ENCODE results near the gene HCRT.
"Not testable (repeated sequence)": the region's sequence is repeated elsewhere in the genome, so short reads cannot be mapped to it uniquely, and the experiment has no call there.

Gene HCRT, protein sequence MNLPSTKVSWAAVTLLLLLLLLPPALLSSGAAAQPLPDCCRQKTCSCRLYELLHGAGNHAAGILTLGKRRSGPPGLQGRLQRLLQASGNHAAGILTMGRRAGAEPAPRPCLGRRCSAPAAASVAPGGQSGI

DNA sequence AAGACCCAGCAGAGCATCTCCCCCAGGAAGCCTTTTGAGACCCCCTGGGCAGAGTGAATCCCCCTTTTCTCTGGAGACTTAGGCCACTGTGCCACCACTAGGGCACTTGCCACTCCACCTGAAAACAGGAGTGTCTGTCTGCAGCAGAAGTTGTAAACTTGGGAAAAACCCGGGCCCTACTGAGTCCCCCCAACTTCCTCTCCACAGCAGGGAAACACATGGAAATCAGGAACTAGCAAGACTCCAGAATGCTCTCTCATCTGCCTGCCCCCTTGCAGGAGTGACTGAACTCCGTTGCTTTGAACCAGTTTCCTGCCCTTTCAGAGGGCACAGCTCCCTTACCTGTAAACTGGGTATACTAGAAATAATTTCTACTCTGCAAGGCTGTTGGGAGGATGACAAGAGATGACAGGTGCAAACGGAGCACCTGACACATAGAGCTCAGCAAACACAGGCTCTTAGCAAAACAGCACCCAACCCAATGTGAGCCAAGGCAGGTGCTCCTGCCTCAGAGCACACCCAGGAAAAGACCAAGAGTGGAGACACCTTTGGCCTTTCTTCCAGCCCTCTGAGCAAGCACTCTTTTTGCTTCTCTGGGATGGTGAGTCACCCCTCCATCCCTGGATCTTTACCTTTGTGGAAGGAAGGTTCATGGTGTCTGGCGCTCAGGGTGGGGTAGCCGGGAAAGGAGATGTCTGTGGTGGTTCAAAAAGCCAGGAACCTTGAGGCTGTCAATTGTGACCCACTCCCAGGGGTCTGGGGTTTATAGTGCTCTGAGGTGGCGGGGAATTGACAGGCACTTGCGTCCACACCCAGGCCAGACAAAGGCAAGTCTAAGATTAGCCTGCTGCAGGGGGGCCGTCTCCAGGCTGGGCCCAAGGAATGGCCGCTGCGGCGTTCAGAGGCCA, at the start of gene HCRT:
HCRT (minus strand) TSS at position 740 of the 908 bp plus-strand sequence; CDS start at position 653, 87 bp downstream.
- DNase-seq: peak in 21 of 42 donors; percentile 16 to 80 (median 52)
- intact Hi-C loops (cut with DNase I): loop anchor here (10.0 kb wide), 1 partner anchor 220 kb away; no protein-coding TSS in a partner anchor

DNA sequence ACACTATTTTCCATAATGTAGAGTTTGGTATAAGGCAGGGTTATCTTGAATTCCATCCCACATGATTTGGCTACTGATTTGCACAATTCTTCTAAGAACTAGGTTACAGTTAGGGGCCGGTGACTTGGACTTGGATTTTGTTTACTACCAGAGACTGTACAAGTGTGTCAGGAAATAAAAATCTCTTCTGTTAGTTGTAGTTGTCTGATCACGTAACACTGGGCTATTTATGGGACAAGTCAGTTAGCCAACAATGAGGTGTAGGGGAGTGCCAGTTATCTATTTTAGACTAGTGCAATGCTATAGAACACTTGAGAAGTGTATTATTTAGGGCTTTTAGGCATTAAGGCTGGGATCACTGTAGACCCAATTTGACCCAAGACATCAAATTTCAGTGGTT, 48.7 kb upstream of the HCRT start:
- intact Hi-C loops (cut with DNase I): no loop called here
- DNase-seq: no peak

DNA sequence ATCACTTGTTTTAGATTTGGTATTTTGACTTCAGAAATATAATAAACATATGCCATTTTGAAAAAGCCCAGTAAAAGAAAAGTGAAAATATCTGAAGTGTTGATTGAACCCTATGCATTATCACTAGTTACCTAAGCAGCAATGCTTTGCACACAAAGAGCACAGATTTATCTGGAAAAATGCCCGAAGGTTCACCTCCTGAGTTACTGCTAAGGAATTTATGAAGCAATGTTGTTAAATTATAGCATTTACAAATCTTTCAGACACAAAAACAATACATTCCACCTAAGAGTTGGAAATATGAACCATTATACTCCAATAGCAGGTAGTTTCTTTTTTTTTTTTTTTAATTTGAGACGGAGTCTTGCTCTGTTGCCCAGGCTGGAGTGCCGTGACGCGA, 47.9 kb upstream of the HCRT start:
- intact Hi-C loops (cut with DNase I): no loop called here
- DNase-seq: no peak

DNA sequence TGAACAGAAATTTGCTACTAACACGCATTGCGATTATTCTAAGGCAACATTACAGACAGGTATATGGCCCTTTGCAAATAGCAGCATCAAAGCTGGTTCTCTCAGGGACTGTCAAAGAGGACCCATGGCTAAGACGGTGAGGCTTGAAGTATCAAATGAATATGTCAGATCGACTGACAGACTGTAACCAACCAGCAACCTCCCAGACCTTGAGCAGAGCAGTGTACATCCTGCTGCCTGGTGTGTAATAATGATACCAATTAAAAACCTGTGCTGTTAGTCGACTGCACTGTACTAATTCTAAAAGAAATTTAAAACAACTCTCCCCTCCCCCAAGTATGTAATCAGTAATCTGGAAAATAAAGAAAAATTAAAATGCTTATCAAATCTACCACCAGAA, 45.0 kb upstream of the HCRT start:
- intact Hi-C loops (cut with DNase I): no loop called here
- no peak for DNase-seq

DNA sequence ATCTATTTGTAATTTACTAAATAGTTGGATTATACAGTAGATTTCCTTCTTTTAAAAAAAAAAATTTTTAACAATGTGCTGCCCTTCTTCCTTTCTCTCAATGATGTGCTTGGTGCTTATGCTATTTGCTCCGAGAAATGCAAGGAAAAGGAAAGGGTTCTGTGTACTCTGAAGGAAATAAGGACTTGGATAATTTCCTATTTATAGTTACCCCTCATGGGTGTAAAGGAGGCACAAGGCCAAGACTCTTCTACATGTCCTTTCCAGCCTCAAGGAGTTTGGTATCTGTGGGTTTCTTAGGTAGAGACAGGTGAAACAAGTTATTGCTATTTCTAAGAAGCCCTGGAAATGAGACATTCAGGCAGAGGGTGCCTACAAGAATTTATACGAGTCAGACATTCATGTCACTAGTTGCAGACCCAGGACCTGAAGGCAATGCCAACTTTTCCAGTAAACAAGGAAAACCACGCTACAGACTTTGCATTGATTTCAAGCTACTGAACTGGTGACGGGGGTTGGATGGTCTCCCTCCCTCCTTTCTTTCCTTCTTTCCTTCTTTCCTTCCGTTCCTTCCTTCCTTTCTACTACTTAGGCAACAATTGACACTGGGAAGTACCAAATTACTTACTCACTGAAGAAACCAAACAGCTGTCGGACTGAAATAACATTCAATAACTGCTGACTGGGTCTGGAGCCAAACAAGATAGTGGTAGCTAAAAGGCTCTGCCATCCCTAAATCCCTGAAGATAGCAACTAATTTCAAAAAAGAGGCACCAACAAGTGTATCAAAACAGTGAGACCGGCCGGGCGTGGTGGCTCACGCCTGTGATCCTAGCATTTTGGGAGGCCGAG, 42.8 kb upstream of the HCRT start:
- DNase-seq: no peak

DNA sequence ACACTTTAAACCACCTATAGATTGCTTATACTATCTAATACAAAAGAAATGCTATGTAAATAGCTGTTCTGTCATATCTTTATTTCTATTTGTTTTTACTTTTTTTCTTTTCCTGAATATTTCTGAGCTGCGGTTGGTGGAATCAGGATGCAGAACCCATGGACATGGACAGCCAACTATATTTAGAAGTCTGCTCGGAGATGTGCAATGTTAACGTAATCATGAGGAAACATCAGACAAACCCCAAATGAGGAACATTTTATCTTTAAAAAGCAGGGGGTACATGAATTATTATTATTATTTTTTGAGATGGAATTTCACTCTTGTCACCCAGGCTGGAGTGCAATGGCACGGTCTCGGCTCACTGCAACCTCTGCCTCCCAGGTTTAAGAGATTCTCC, 40.4 kb upstream of the HCRT start:
- no peak for DNase-seq
- intact Hi-C loops (cut with DNase I): no loop called here

More for the DNA sequence above, 42.8 kb upstream of the HCRT start:
- intact Hi-C loops (cut with DNase I): no loop called here

DNA sequence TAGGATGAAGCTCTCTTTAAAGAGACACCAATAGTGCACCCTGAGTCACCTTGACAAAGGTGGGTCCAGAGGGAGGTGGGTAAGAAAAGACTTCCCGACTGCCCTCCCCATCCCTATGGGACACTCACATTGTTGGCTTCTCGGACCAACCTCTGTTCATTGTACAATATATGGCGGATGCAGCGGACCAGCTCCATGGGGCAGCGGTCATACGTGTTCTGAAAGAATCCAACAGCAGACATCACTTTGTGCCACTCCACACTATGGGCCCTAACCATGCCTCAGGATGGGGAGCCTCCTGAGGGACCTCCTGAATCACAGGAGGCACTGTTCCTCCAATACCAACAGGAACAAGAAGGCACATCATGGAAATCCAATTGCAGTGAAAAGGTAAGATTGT, 39.4 kb upstream of the HCRT start:
- intact Hi-C loops (cut with DNase I): no loop called here
- no peak for DNase-seq

DNA sequence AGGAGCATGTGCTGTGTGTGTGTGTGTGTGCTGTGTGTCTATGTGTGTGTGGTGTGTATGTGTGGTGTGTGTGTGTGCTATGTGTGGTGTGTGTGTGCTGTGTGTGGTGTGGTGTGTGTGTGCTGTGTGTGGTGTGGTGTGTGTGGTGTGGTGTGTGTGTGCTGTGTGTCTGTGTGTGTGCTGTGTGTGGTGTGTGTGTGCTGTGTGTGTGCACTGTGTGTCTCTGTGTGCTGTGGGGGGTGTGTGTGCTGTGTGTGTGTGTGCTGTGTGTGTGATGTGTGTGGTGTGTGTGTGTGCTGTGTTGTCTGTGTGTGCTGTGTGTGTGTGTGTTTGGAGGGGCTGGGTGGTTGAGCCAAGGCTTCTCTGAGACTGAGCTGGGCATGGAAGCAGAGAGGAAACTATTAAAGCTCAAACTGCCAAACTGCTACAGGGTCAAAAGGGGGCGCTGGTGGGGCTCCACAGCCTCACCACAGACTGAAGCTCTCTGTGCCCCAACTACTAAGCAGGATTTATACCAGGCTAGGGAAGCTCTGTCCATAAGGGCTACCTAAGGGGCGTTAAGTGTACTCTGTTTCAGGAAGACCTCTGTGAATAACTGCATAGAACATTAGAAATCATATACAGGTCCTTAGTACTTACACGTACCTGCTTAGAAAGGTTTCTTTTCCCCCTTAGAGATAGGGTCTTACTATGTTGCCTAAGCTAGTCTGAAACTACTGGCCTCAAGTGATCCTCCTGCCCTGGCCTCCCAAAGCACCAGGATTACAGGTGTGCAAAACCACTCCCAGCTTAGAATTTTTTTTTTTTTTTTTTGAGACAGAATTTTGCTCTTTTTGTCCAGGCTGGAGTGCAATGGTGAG, 36.9 kb upstream of the HCRT start:
- intact Hi-C loops (cut with DNase I): no loop called here

DNA sequence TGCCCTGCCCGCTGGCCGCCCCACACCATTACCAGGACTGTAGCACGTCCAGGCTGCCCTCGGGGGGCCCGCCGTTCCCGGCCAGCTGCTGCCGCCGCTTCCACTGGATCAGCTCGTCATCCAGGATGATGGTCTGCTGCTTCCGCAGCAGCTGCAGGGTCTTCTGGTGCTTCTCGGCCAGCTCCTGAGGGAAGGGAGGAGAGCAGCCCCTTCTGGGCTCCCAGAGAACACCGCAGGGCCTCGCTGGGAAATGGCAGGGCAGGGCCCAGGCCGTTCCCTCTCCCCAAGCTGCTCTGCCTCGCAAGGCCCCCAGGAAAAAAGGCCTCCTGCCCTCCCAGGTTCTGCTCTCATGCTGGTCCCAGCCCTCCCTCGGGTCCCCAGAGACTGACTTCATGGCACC, 34.0 kb upstream of the HCRT start:
- DNase-seq; intact Hi-C loops (cut with DNase I): not testable (repeated sequence)

More for the DNA sequence above, 36.9 kb upstream of the HCRT start:
- peak in 31 of 42 donors; percentile 16 to 75 (median 37) for DNase-seq

DNA sequence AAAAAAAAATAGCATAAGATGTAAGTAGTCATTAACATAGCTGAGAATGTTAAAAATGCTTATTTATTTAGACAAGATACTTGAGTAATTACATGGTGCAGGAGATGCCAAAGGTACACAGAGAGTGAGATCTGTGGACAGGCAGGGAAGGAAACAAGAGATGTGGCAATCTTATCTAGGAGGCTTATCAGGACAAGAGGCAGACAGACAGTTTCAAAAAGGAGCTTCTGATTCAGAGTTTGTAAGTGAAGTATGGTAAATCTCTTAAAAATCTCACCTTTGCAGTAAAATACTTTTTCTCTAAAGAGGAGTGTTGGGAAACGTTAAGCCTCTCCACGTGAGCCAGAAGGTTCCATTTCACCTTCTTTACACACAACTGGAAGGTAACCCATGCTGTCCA, 28.9 kb upstream of the HCRT start:
- DNase-seq: no peak
- intact Hi-C loops (cut with DNase I): no loop called here

DNA sequence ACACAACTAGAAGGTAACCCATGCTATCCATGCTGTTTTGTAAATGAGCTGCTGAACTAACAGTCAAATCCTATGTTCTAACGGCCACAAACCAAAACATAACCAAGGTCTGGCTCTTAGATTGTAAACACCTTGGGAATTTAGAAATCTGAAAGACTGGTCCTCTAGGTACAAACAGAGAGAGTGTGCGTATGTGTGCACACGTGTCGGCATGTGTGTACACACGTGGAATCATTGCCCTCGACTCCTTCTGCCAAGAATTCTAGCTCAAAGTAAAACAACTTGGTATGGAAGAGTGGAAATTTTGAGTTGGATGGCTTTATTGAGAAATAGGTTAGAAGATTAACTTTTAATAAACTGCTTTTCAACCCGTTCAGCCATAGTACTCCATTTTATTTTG, 27.1 kb upstream of the HCRT start:
- intact Hi-C loops (cut with DNase I): no loop called here
- no peak for DNase-seq

DNA sequence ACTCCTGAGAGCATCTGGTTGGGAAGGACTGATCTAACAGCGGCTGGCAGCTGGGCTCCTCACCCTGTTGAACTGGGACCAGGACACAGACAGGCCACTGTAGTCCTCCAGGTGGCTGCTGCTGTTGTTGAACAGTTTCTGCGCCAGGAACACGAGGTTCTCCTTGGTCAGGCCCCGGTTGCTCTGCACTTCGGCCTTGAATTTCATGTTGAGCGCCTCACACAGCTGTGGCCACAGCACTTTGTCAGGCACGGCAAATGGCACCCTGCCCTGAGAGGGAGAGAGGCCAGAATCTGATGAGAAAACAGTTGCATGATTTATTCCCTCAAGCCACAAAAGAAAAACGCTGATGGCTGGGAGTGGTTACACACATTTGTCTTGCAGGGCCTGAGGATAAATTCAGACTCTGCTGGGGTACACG, 26.7 kb upstream of the HCRT start:
- peak; percentile 45 to 92 (median 80) for DNase-seq
- intact Hi-C loops (cut with DNase I): not testable (repeated sequence)

DNA sequence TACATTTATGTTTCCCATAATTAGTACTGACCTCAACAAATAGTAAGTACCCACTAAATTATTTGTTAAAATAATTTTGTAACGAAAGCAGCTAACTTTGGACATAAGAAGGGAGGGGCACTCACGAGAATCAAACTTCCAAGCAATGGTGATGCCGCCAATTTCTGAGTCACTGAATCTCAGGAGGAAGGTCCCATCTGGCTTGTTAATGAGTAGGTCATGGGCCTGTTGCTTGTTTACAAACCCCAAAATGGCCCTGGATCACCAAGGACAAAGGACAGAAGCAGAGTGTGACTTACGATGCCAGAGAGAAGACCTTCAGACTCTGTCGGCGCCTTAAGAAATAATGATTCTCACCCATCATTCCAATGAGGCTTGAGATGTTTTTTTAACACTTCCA, 24.8 kb upstream of the HCRT start:
- intact Hi-C loops (cut with DNase I): no loop called here
- no peak for DNase-seq

DNA sequence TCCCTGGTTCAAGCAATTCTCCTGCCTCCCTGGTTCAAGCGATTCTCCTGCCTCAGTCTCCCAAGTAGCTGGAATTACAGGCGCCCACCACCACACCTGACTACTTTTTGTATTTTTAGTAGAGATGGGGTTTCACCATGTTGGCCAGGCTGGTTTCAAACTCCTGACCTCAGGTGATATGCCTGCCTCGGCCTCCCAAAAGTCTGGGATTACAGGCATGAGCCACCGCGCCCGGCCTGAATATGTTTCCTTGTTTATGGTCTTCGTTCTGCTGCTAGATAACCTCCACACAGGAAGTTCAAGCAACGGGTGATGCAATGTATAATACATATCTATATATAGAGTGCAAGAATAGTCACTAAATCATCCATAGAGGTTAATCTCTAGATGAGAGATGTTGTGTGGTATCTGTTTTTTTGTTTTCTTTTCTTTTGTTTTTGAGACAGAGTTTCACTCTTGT, 20.9 kb upstream of the HCRT start:
- DNase-seq; intact Hi-C loops (cut with DNase I): not testable (repeated sequence)

DNA sequence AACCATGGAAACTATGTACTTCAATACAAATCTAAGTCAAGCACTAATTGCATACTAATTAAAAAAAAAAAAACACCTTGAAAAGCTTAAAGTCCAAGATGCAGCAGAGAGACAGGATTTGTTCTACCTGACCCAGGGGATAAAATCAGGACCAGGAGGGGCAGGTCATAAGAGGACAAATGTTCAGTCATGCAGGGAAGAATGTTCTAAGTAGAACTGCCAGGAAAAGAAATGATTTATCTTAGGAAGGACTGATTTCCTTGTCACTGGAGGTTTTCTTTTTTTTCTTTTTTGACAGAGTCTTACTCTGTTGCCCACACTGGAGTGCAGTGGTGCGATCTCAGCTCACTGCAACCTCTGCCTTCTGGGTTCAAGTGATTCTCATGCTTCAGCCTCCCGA, 18.1 kb upstream of the HCRT start:
- no peak for DNase-seq
- intact Hi-C loops (cut with DNase I): no loop called here

DNA sequence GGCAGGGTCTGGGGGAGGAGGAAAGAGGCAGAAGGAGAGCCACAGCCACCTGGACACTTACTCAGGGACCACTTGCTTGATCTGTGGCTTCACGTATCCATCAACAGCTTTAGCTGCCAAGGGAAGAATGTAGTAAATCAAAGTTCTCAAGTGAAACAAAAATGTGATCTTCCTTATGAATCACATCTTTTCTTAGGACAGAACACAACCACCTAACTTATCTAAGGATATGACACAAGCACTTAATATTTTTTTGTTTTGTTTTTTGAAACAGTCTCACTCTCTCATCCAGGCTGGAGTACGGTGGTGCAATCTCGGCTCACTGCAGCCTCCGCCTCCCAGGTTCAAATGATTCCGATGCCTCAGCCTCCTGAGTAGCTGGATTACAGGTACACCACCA, 17.4 kb upstream of the HCRT start:
- DNase-seq: no peak
- intact Hi-C loops (cut with DNase I): no loop called here

DNA sequence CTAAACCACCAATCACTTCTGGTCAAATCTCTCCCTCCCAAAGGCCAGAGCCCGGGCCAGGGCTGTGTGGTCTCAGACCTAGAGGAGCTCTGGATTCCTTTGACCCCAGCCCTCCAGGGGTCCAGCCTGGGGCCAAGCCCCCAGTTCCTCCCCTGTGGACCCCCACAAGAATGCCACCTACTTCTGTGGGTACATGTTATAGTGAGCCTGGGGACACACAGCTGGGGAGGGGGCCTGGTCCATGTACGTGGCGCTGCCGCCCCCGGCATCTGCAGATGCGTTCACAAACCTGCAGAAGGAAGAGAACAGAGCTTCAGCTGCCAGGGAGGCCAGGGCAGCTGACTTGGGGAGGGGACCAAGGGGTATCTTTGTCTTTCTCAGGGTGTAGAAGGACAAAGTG, 16.9 kb upstream of the HCRT start:
- no peak for DNase-seq
- intact Hi-C loops (cut with DNase I): no loop called here

DNA sequence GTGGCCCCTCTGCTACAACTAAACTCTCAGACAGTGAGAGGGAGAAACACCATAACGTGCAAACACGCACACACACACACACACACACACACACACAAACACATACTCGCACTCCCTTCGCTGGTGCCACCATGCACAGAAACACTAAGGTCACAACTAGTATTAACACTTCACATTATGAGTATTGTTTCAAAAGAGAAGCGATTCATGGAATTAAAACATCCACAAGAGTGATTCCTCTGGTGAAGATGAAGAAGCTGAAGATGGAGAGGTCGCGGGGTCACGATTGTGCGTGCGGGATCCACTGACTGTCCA, 16.2 kb upstream of the HCRT start:
- intact Hi-C loops (cut with DNase I): no loop called here
- DNase-seq: no peak

Data from head of caudate nucleus (tissue), 42 donors.